Right lobe of liver (tissue), 6 donors: ENCODE data around the gene USP12. TPM values are rescaled to one million over a fixed set of nuclear protein-coding genes. Genes with fewer than 3 reads are reported as not detected.
"Not testable (repeated sequence)": the region's sequence is repeated elsewhere in the genome, so short reads cannot be mapped to it uniquely, and the experiment has no call there.

ENCODE experiments used
- ATAC-seq, 4 donors: fragments of 200-7000 bp; cut with Tn5 transposase; one replicate each; pipeline ENCODE4 v1.9.1; 2020; ENCODE audit warnings: mild to moderate bottlenecking in 4 of 4, moderate library complexity in 4 of 4
- DNase-seq, 3 donors: peaks; one replicate each; pipeline ENCODE4 v3.0.0-alpha.2; 2020
- H3K27ac ChIP-seq, 3 donors: fragments of 200-600 bp; one replicate each; pipeline ENCODE4 v1.8.0; 2022
- H3K27me3 ChIP-seq, 2 donors: fragments of 200-600 bp; one replicate each; pipeline ENCODE4 v1.8.0; 2022
- H3K36me3 ChIP-seq, 4 donors: fragments of 200-600 bp; sonication (generic) in 1 of 4; one replicate each; pipeline versions ENCODE4 v1.5.1 to v1.8.0; 2017 to 2022; ENCODE audit warnings: control low read depth in 1 of 4
- H3K4me1 ChIP-seq, 4 donors: fragments of 200-600 bp; sonication (generic) in 1 of 4; one replicate each; pipeline versions ENCODE4 v1.5.1 to v1.8.0; 2017 to 2022; ENCODE audit warnings: control low read depth in 1 of 4
- H3K4me3 ChIP-seq, 3 donors: fragments of 200-600 bp; one replicate each; pipeline ENCODE4 v1.8.0; 2022
- H3K9me3 ChIP-seq, 4 donors: fragments of 200-600 bp; sonication (generic) in 1 of 4; one replicate each; pipeline versions ENCODE4 v1.5.1 to v1.8.0; 2017 to 2022; ENCODE audit warnings: control low read depth in 1 of 4
- CTCF ChIP-seq, 4 donors: fragments of 200-600 bp in 3 of 4; fragments of 450-650 bp in 1 of 4; IDR thresholded peaks; one replicate each; pipeline versions ENCODE4 v1.5.1 to v1.8.0; 2016 to 2022; ENCODE audit warnings: antibody characterized with exemption in 4 of 4, mild to moderate bottlenecking in 2 of 4
- POLR2A ChIP-seq: fragments of 450-650 bp; IDR thresholded peaks from one replicate; pipeline ENCODE4 v1.6.1; 2017; ENCODE audit warnings: antibody characterized with exemption, mild to moderate bottlenecking
- WGBS: methylation state at CpG from one replicate; pipeline ENCODE4 v1.1.6; 2018; ENCODE audit warnings: low coverage, low lambda C conversion rate; ENCODE audit not compliant: insufficient coverage; ENCODE audit errors: missing lambda C conversion rate; 5-methylcytosine and 5-hydroxymethylcytosine counted together
- intact Hi-C, 2 donors: fragments of 100-400 bp; cut with DNase I; formaldehyde crosslinking; loops; one replicate each; pipeline versions ENCODE4 v1.11.2 to v1.14.1; 2022
- total RNA-seq, 6 experiments: library from RNA; depleted of rRNA in 2 of 6; stranded (reverse); fragments of >200 nt in 2 of 6; fragmentation: NEBNext Ultra II Directional in 3 of 6; extraction: Animal tissue kit (Norgen Biotek cat#: 25700) in 3 of 6; gene quantifications; one replicate each; pipeline versions ENCODE4 v1.1.0 to v1.2.4, GENCODE V29; 2016 to 2023
- donor health status: DM: no; HTN: yes; CAD: no.
- donor health status: DM: no; HTN: no; CAD: no.
- donor health status: DM: no; HTN: no; CAD: no.
- donor health status: DM: no; HTN: yes; CAD: no.
- donor health status: DM: no; HTN: yes; CAD: no.

USP12 gene
- total RNA-seq, 6 experiments from 2014 or later, result 11.5 to 25.4 (median 14.6) TPM

- TF ChIP-seq CTCF (IDR thresholded peaks at IDR 0.05), result no peak
- no peak for TF ChIP-seq POLR2A
- Histone ChIP-seq H3K4me1 (peaks cover 0 to 11% (median 0%) of the 10 kb centered on the region in 4 donors), H3K4me3 (no peak overlapping the region), H3K27ac (no peak overlapping the region), H3K9me3 (no peaks in the 10 kb centered on the region), H3K27me3 (no peaks in the 10 kb centered on the region), H3K36me3 (no peaks in the 10 kb centered on the region)
- 94% methylated on average over 4 of the region's 5 CpGs for WGBS
- ATAC-seq (no peak), DNase-seq (no peak)
- intact Hi-C loops, result no loop called here
Measured at GRCh38 chr13:27141746-27142145, 29.9 kb downstream of the USP12 start.

- 94% methylated on average over 5 of the region's 5 CpGs for WGBS
- H3K4me3 ChIP-seq, H3K27ac ChIP-seq, DNase-seq, ATAC-seq, H3K36me3 ChIP-seq, intact Hi-C loops, H3K27me3 ChIP-seq, H3K9me3 ChIP-seq: not testable (repeated sequence)
- peaks cover 0 to 12% (median under 1%) of the 10 kb centered on the region in 4 donors for H3K4me1 ChIP-seq
Measured at GRCh38 chr13:27141159-27141558, 30.5 kb downstream of the USP12 start.

- TF ChIP-seq CTCF (IDR thresholded peaks at IDR 0.05) (no peak), POLR2A (no peak)
- 79% methylated on average over 4 of the region's 4 CpGs for WGBS
- Histone ChIP-seq H3K36me3 (no peaks in the 10 kb centered on the region), H3K4me1 (peaks cover 0 to 23% (median 5%) of the 10 kb centered on the region in 4 donors), H3K27ac (no peak overlapping the region), H3K27me3 (no peaks in the 10 kb centered on the region), H3K9me3 (no peaks in the 10 kb centered on the region), H3K4me3 (no peak overlapping the region)
- no peak for ATAC-seq
- intact Hi-C loops, result no loop called here
- no peak for DNase-seq
Measured at GRCh38 chr13:27140060-27140459, 31.6 kb downstream of the USP12 start.

- no peak for ATAC-seq
- Histone ChIP-seq H3K27me3 (no peaks in the 10 kb centered on the region), H3K9me3 (no peaks in the 10 kb centered on the region), H3K4me1 (peaks cover 0 to 28% (median 7%) of the 10 kb centered on the region in 4 donors), H3K4me3 (no peak overlapping the region), H3K27ac (no peak overlapping the region), H3K36me3 (no peaks in the 10 kb centered on the region)
- WGBS, result 100% methylated on average over 1 of the region's 2 CpGs
- DNase-seq, result no peak
- intact Hi-C loops, result no loop called here
- no peak for TF ChIP-seq POLR2A
- no peak for TF ChIP-seq CTCF (IDR thresholded peaks at IDR 0.05)
Measured at GRCh38 chr13:27139565-27139964, 32.0 kb downstream of the USP12 start.

GRCh38 chr13:27138457-27139093 lies 33.0 kb downstream of the USP12 start:
- TF ChIP-seq CTCF (IDR thresholded peaks at IDR 0.05) (no peak), POLR2A (no peak)
- ATAC-seq, result no peak

More at GRCh38 chr13:27138457-27139093, 33.0 kb downstream of the USP12 start:
- H3K4me3 ChIP-seq, result no peak overlapping the region
- H3K9me3 ChIP-seq, result no peaks in the 10 kb centered on the region
- H3K4me1 ChIP-seq, result peaks cover 0 to 38% (median 9%) of the 10 kb centered on the region in 4 donors
- DNase-seq, result no peak
- no peaks in the 10 kb centered on the region for H3K27me3 ChIP-seq
- intact Hi-C loops, result no loop called here
- no peaks in the 10 kb centered on the region for H3K36me3 ChIP-seq
- peak overlapping the region in 1 of 3 donors; percentile 20 for H3K27ac ChIP-seq
- WGBS, result 96% methylated on average over 4 of the region's 4 CpGs
